ENCODE measurements around the gene LRTM1. TPM values are rescaled to one million over a fixed set of nuclear protein-coding genes. Genes with fewer than 3 reads are reported as not detected.

Gene LRTM1
- total and polyA plus RNA-seq, 2 of the 13 experiments (the other 11 are each of a cell fraction or from before 2014, with no cell fraction given): not detected

DNA sequence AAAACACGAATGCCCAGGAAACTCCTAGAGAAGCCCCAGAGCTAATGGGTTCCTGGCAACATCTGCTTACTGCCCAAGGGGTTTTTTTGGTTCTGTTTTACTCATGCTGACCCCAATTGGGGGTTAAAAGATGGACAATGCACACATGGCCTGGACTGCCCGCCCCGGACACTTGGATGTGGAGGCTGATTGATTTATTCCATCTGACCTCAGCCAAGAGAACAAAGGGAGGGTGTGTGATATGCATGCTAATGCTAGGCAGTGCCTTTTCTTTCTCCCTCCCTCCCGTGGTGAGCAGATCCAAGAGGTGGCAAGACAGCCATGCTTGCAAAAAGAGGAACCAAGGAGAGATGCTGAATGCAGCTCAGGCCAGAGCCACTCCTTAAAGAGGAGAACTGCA, 3.3 kb upstream of the LRTM1 start:
- no peak overlapping the region for H3K4me2 ChIP-seq (ENCODE audit: low read depth, low read length)
- no peaks in the 10 kb centered on the region for H3K79me2 ChIP-seq (ENCODE audit: insufficient read depth, low read length)
- 6% methylated on average over 3 of the region's 4 CpGs for WGBS (ENCODE audit: low lambda C conversion rate)
- DNase-seq (ENCODE audit: low spot score): no peak
- ATAC-seq: no peak
- no peaks in the 10 kb centered on the region for H4K20me1 ChIP-seq (ENCODE audit: insufficient read depth, low read length)
- H3K4me1 ChIP-seq (ENCODE audit: insufficient read depth, low read length): no peaks in the 10 kb centered on the region
- H2AFZ ChIP-seq (ENCODE audit: low read length): no peak overlapping the region
- no peak overlapping the region for H3K4me3 ChIP-seq (replicated peaks in 1 of 3; ENCODE audit: insufficient read depth in 1 of 3, low read depth in 2 of 3, low read length in 3 of 3)
- no peaks in the 10 kb centered on the region for H3K36me3 ChIP-seq (replicated peaks in 1 of 2; ENCODE audit: control insufficient read depth in 1 of 2, insufficient read depth in 2 of 2, low read length in 2 of 2)
- no peaks in the 10 kb centered on the region for H3K27me3 ChIP-seq (ENCODE audit: control insufficient read depth in 1 of 2, insufficient read depth in 2 of 2, low read length in 2 of 2)
- FAIRE-seq: no peak
- in situ Hi-C loops (cut with HindIII; ENCODE audit: extremely low pct_ligation_motif_present, low pct_unique_long_range_greater_than_20kb) (no loop called here), intact Hi-C loops (cut with micrococcal nuclease; ENCODE audit: unreplicated experiment) (no loop called here)
- ChIA-PET CTCF (ENCODE audit: low intra/inter-chr PET ratio, low total read pairs) (no interaction called here), POLR2A (no interaction called here)
- H3K9ac ChIP-seq (ENCODE audit: insufficient read depth, low read depth, low read length): no peak overlapping the region
- BruUV-seq (replicated peaks): no TSS peak
- no peaks in the 10 kb centered on the region for H3K9me3 ChIP-seq (ENCODE audit: low read length)
- H3K27ac ChIP-seq (ENCODE audit: extremely low read length, insufficient read depth, low read length): no peak overlapping the region
- TF ChIP-seq ZNF720 (CRISPR knock-in tag; IDR thresholded peaks at IDR 0.05) (no peak), PAWR (CRISPR knock-in tag; IDR thresholded peaks at IDR 0.05; ENCODE audit: borderline replicate concordance) (no peak), ZC3H4 (CRISPR knock-in tag; IDR thresholded peaks at IDR 0.05; ENCODE audit: borderline replicate concordance) (no peak), ZNF274 (CRISPR knock-in tag; IDR thresholded peaks at IDR 0.05) (no peak), ZNF350 (CRISPR knock-in tag; IDR thresholded peaks at IDR 0.05; ENCODE audit: borderline replicate concordance, low read depth) (no peak), ZNF337 (CRISPR knock-in tag; IDR thresholded peaks at IDR 0.05; ENCODE audit: borderline replicate concordance, low read depth) (no peak), SMARCE1 (IDR thresholded peaks at IDR 0.05; ENCODE audit: borderline replicate concordance) (no peak), ZNF879 (CRISPR knock-in tag; IDR thresholded peaks at IDR 0.05) (no peak), KAT2B (IDR thresholded peaks at IDR 0.05; ENCODE audit: borderline replicate concordance, low read depth, low read length) (no peak), ZEB1 (IDR thresholded peaks at IDR 0.05; ENCODE audit: insufficient replicate concordance, low read depth) (no peak), ZNF326 (CRISPR knock-in tag; IDR thresholded peaks at IDR 0.05; ENCODE audit: borderline replicate concordance) (no peak), MBNL3 (CRISPR knock-in tag; conservative IDR thresholded peaks at IDR 0.05) (no peak)
- TF ChIP-seq, protein P1, sequence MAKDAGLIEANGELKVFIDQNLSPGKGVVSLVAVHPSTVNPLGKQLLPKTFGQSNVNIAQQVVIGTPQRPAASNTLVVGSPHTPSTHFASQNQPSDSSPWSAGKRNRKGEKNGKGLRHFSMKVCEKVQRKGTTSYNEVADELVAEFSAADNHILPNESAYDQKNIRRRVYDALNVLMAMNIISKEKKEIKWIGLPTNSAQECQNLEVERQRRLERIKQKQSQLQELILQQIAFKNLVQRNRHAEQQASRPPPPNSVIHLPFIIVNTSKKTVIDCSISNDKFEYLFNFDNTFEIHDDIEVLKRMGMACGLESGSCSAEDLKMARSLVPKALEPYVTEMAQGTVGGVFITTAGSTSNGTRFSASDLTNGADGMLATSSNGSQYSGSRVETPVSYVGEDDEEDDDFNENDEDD (CRISPR knock-in tag; IDR thresholded peaks at IDR 0.05; ENCODE audit: borderline replicate concordance): no peak
- TF ChIP-seq, protein P2, sequence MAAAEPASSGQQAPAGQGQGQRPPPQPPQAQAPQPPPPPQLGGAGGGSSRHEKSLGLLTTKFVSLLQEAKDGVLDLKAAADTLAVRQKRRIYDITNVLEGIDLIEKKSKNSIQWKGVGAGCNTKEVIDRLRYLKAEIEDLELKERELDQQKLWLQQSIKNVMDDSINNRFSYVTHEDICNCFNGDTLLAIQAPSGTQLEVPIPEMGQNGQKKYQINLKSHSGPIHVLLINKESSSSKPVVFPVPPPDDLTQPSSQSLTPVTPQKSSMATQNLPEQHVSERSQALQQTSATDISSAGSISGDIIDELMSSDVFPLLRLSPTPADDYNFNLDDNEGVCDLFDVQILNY (CRISPR knock-in tag; conservative IDR thresholded peaks at IDR 0.05): no peak

Data from HepG2 (cell line).